Endothelial cell of umbilical vein (primary cell): ENCODE results near the gene RING1. TPM values are rescaled to one million over a fixed set of nuclear protein-coding genes. Genes with fewer than 3 reads are reported as not detected.

Experiments
- BruUV-seq: library from RNA; stranded (reverse); fragments of 400-500 nt; replicated peaks from 2 replicates; lab custom pipeline; 2021; lab: Mats Ljungman, UMichigan
- CTCF ChIA-PET: fragments of 300-600, 350-600 bp; sonication (Branson Sonifier 250); formaldehyde crosslinking; loops from one replicate; lab custom pipeline; 2021; ENCODE audit warnings: antibody characterized with exemption, inconsistent platforms; lab: Charles Lee
- POLR2A ChIA-PET: fragments of 300-600, 350-600 bp; sonication (Branson Sonifier 250); formaldehyde crosslinking; loops from one replicate; lab custom pipeline; 2021; ENCODE audit warnings: antibody characterized with exemption, inconsistent platforms; lab: Charles Lee
- DNase-seq: peaks from one replicate; pipeline ENCODE4 v3.0.0-alpha.2; 2011; ENCODE audit warnings: low read depth, low spot score
- FAIRE-seq: peaks from 2 replicates; lab custom pipeline; 2011; peaks lifted over from hg19 to GRCh38; lab: Jason Lieb, UNC
- H2AFZ ChIP-seq: 2 replicates; pipeline ENCODE4 v1.6.0; 2012; ENCODE audit warnings: low read depth, low read length, control low read depth, inconsistent platforms
- H3K27ac ChIP-seq: 2 replicates; pipeline ENCODE4 v1.5.1; 2011; ENCODE audit warnings: low read depth, mild to moderate bottlenecking, control low read depth, low read length, moderate library complexity; ENCODE audit not compliant: insufficient read depth
- H3K27me3 ChIP-seq, 2 experiments: 2 replicates each; pipeline versions ENCODE4 v1.6.0 to v1.6.1; 2011; ENCODE audit warnings: low read length in 2 of 2, mixed read lengths in 1 of 2; ENCODE audit not compliant: control insufficient read depth in 2 of 2, insufficient read depth in 2 of 2
- H3K36me3 ChIP-seq, 2 experiments: 2 replicates in 1 of 2; 3 replicates in 1 of 2; pipeline ENCODE4 v1.5.1; 2011; ENCODE audit warnings: low read length in 2 of 2, mild to moderate bottlenecking in 1 of 2, moderate library complexity in 1 of 2; ENCODE audit not compliant: control insufficient read depth in 2 of 2, insufficient read depth in 2 of 2; ENCODE audit errors: extremely low read depth in 1 of 2
- H3K4me1 ChIP-seq: 3 replicates; pipeline ENCODE4 v1.5.1; 2011; ENCODE audit warnings: mild to moderate bottlenecking, low read length; ENCODE audit not compliant: control insufficient read depth, insufficient read depth; ENCODE audit errors: extremely low read depth
- H3K4me2 ChIP-seq: 2 replicates; pipeline ENCODE4 v1.6.1; 2011; ENCODE audit warnings: low read length, control low read depth, mixed read lengths; ENCODE audit not compliant: insufficient read depth
- H3K4me3 ChIP-seq, 3 experiments: fragments of 200-600 bp in 1 of 3; sonication (generic), shearing (Covaris generic) in 1 of 3; replicated peaks in 1 of 3; 2 replicates each; pipeline ENCODE4 v1.5.1; 2011 to 2016; ENCODE audit warnings: control low read depth in 3 of 3, low read length in 3 of 3, mild to moderate bottlenecking in 2 of 3, inconsistent platforms in 1 of 3, low read depth in 1 of 3, moderate library complexity in 1 of 3; ENCODE audit not compliant: insufficient read depth in 1 of 3
- H3K79me2 ChIP-seq: 2 replicates; pipeline ENCODE4 v1.6.0; 2012; ENCODE audit warnings: low read length, inconsistent platforms; ENCODE audit not compliant: control insufficient read depth, insufficient read depth
- H3K9ac ChIP-seq: replicated peaks from 2 replicates; pipeline ENCODE3; 2011; ENCODE audit warnings: low read length, control low read depth; ENCODE audit not compliant: insufficient read depth; ENCODE audit errors: extremely low read depth
- H3K9me1 ChIP-seq: replicated peaks from 3 replicates; pipeline ENCODE4 v1.6.0; 2011; ENCODE audit warnings: mild to moderate bottlenecking, low read length; ENCODE audit not compliant: control insufficient read depth, insufficient read depth; ENCODE audit errors: extremely low read depth
- H3K9me3 ChIP-seq: replicated peaks from 2 replicates; pipeline ENCODE4 v1.5.1; 2012; ENCODE audit warnings: low read length, inconsistent platforms; ENCODE audit not compliant: control insufficient read depth, insufficient read depth
- H4K20me1 ChIP-seq: replicated peaks from 2 replicates; pipeline ENCODE3; 2011; ENCODE audit warnings: mild to moderate bottlenecking, low read length; ENCODE audit not compliant: control insufficient read depth, insufficient read depth; ENCODE audit errors: extremely low read depth
- FOS ChIP-seq: IDR thresholded peaks from 2 replicates; pipeline ENCODE4 v1.6.1; 2011; ENCODE audit warnings: mild to moderate bottlenecking, low read length, moderate library complexity, borderline replicate concordance; ENCODE audit not compliant: insufficient read depth
- GATA2 ChIP-seq: IDR thresholded peaks from 2 replicates; pipeline ENCODE4 v1.7.0; 2011; ENCODE audit warnings: low read depth, mild to moderate bottlenecking, moderate library complexity, mixed read lengths, low read length; ENCODE audit not compliant: insufficient read length, insufficient read depth
- JUN ChIP-seq: IDR thresholded peaks from 2 replicates; pipeline ENCODE4 v1.6.1; 2011; ENCODE audit warnings: borderline replicate concordance, low read depth; ENCODE audit not compliant: insufficient read length, insufficient read depth
- dilution Hi-C: fragments of 300-500 bp; cut with MboI; formaldehyde crosslinking; loops from one replicate; pipeline ENCODE4 v1.15.0; 2019; ENCODE audit warnings: low sequenced_read_pairs; ENCODE audit not compliant: extremely low pct_ligation_motif_present
- intact Hi-C: fragments of 100-400 bp; cut with micrococcal nuclease; formaldehyde crosslinking; loops from one replicate; pipeline ENCODE4 v1.10.0; 2022
- polyA plus RNA-seq, 4 experiments: library from polyadenylated mRNA; depleted of rRNA in 3 of 4; stranded (reverse) in 3 of 4; unstranded in 1 of 4; fragments of >200 nt; gene quantifications; 2 replicates each; pipeline versions ENCODE4 v1.2.1 to v1.2.3, GENCODE V29; 2011 to 2012; ENCODE audit warnings: missing spikeins in 1 of 4
- total RNA-seq: library from RNA; stranded (reverse); gene quantifications from 2 replicates; pipeline ENCODE4 v1.2.3, GENCODE V29; 2021
- TF ChIP-seq, protein P1 (sequence below), 2 donors: IDR thresholded peaks; 1 replicate in 1 of 2; 2 replicates in 1 of 2; pipeline ENCODE4 v1.5.1; 2011; ENCODE audit warnings: low read length in 2 of 2, mild to moderate bottlenecking in 2 of 2, moderate library complexity in 2 of 2, control low read depth in 1 of 2, inconsistent platforms in 1 of 2, low read depth in 1 of 2; ENCODE audit not compliant: insufficient read depth in 1 of 2; ENCODE audit errors: extremely low read depth in 1 of 2

RING1 gene
- total and polyA plus RNA-seq, 2 donors (not counting 3 experiments of a cell fraction or from before 2014, with no cell fraction given), result 26.8 to 27.9 TPM

GRCh38 chr6:33166811-33167210 lies 41.5 kb upstream of the RING1 start:
- DNase-seq (no peak), FAIRE-seq (no peak)
- Histone ChIP-seq H3K9me3 (no peaks in the 10 kb centered on the region), H3K27me3 (no peaks in the 10 kb centered on the region), H3K9me1 (no peaks in the 10 kb centered on the region), H3K4me2 (no peak overlapping the region), H4K20me1 (no peaks in the 10 kb centered on the region), H3K4me3 (no peak overlapping the region), H3K79me2 (no peaks in the 10 kb centered on the region), H3K9ac (no peak overlapping the region), H3K4me1 (no peaks in the 10 kb centered on the region), H2AFZ (no peak overlapping the region), H3K27ac (no peak overlapping the region), H3K36me3 (no peaks in the 10 kb centered on the region)
- no TSS peak for BruUV-seq
- intact Hi-C loops, result no loop called here
- POLR2A ChIA-PET, result no interaction called here
- no peak for TF ChIP-seq JUN
- CTCF ChIA-PET, result no interaction called here
- dilution Hi-C loops, result no loop called here

GRCh38 chr6:33167374-33168283 lies 40.7 kb upstream of the RING1 start:
- Histone ChIP-seq H4K20me1 (no peaks in the 10 kb centered on the region), H3K9me1 (no peaks in the 10 kb centered on the region), H3K36me3 (no peaks in the 10 kb centered on the region), H3K79me2 (no peaks in the 10 kb centered on the region), H3K27ac (no peak overlapping the region), H3K4me1 (no peaks in the 10 kb centered on the region), H3K9me3 (no peaks in the 10 kb centered on the region), H2AFZ (no peak overlapping the region), H3K4me3 (no peak overlapping the region), H3K27me3 (no peaks in the 10 kb centered on the region), H3K4me2 (no peak overlapping the region), H3K9ac (no peak overlapping the region)
- CTCF ChIA-PET, result no interaction called here
- dilution Hi-C loops (no loop called here), intact Hi-C loops (no loop called here)
- no TSS peak for BruUV-seq
- DNase-seq (no peak), FAIRE-seq (no peak)
- POLR2A ChIA-PET, result no interaction called here
- TF ChIP-seq, protein P1, sequence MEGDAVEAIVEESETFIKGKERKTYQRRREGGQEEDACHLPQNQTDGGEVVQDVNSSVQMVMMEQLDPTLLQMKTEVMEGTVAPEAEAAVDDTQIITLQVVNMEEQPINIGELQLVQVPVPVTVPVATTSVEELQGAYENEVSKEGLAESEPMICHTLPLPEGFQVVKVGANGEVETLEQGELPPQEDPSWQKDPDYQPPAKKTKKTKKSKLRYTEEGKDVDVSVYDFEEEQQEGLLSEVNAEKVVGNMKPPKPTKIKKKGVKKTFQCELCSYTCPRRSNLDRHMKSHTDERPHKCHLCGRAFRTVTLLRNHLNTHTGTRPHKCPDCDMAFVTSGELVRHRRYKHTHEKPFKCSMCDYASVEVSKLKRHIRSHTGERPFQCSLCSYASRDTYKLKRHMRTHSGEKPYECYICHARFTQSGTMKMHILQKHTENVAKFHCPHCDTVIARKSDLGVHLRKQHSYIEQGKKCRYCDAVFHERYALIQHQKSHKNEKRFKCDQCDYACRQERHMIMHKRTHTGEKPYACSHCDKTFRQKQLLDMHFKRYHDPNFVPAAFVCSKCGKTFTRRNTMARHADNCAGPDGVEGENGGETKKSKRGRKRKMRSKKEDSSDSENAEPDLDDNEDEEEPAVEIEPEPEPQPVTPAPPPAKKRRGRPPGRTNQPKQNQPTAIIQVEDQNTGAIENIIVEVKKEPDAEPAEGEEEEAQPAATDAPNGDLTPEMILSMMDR (IDR thresholded peaks at IDR 0.05; ENCODE audit: extremely low read depth in 1 of 2, insufficient read depth in 1 of 2, low read depth in 1 of 2, low read length in 2 of 2), result no peak
- no peak for TF ChIP-seq GATA2
- TF ChIP-seq FOS, result no peak
